Muscle of back (tissue), 11 donors: Measurements from ENCODE around the gene BRME1. TPM values are rescaled to one million over a fixed set of nuclear protein-coding genes. Genes with fewer than 3 reads are reported as not detected.

Experiments used
- DNase-seq, 3 donors: peaks; one replicate each; pipeline versions ENCODE4 v3.0.0 to v3.0.0-alpha.2; 2013
- polyA plus RNA-seq, 10 donors: library from polyadenylated mRNA; unstranded; fragments of 120-200 nt; gene quantifications; one replicate each; pipeline ENCODE4 v1.2.1, GENCODE V29; 2013; ENCODE audit not compliant: insufficient read length in 10 of 10

The BRME1 gene
- polyA plus RNA-seq, 10 donors, result 2.6 to 4.7 (median 4.1) TPM

DNA sequence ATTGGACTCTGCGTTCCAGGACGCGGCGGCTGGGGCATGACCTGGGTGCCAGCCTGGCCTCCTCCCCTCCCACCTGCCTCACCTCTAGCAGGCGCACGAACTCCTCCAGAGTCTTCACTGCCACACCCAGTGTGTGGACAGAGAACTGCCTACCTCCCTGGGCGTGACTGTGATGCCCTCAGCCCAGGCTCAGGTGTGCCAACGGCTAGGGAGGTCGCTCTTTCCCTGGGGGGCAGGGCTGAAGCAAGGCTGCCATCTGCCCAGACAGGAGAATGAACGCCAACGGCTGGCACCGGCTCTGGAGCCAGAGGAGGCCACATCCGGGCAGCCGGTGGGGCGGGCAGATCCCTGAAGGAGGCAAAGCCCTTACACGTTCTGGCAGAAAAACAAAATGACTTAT lies 17.6 kb downstream of the BRME1 start:
- no peak for DNase-seq

DNA sequence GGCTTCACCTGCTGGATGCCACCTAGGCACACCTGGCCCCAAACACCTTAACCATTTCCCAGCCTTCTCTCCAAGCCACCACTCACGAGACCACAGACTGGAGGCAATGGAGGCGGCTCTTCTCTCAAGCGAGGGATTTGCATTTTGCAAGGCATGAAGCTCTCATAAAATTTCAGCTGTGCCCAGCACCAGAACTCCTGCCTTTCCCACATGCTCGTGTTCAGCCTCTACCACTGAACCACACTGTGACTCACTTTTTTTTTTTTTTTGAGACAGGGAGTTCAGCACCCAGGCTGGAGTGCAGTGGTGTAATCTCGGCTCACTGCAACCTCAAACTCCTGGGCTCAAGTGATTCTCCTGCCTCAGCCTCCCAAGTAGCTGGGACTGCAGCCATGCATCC lies 18.4 kb downstream of the BRME1 start:
- no peak for DNase-seq

DNA sequence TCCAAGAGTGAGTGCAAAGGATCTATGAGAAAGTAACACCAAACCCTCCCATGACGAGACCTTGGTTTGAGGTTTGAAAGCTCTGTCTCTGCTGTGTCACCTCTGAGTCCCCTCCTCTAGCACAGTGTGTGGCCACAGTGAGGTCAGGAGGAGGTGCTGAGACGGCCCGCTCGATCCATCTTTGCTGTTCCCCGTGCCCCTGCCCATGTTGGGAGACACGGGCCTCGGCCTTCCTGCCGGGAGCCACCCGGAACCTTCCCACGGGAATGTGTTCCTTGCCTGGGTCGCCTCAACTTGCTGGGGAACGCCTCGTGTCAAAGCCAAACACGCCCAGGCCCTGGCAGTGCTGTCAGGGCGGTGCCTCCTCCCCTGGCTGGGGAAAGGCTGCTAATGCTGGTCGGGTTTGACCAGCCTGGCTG lies 18.9 kb downstream of the BRME1 start:
- no peak for DNase-seq

DNA sequence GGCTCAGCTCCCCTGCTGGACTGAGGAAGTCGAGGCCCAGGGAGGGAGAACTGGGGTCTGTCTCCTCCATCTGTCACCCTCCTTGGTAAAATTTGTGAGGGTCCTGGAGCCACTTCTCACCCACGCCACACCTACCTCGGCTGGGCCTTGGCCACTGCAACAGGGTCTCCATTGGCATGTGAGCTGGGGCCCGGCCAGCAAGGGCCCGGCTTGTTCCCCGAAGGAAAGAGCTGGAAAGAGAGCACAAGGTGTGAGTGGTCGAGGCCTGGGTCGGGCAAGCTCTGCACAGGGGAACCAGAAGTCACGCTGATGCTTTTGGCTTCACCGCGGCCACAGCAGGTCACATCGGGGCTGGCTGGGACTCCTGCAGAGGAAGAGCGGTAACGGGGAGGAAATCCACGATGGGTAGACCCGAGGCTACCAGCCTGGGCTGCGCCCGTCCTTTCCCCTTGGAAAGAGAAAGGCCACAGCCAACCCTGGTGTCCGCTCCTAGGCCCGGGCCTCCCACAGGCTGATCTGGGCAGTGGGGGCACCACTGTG lies 20.0 kb downstream of the BRME1 start:
- DNase-seq, result no peak

DNA sequence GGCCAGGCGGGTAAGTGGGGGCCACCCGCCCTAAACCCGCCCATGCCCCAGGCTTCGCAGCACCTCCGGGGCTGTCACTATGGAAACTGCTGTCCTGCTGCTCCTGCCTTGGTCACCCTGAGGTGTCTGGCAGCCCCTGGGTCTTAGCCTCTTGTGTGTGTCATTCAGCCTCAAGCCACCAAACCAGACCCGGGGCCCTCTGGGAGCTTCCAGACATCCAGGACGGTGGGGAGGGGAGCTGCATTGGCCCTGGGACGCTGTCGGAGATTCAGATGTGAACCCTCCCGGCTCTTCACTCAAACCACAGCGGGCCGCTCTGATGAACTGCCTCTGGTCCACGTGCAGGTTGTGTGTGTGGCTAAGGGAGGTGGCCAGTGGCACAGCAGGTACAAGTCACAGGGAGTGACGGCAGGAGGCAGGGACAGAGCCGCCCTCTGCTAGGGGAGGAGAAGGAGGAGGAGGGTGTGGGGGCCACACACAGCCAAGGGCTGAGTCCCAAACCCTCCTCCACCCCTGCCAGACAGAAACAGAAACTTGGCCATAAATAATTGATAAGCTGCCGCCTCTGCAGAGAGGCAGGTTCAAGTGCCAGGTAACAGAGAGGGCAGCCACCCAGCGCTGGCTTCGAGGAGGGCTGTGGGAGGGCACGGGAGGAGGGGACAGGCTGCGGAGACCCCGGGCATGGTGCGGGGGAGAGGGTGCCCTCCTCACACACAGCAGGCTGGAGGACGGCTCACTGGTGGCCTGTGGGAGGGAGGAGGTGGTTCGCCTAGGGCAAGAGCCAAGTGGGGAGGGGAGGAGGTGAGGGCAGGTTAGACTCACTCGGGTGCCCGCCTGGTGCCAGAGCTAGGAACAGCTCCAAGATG lies 21.0 kb downstream of the BRME1 start:
- no peak for DNase-seq

DNA sequence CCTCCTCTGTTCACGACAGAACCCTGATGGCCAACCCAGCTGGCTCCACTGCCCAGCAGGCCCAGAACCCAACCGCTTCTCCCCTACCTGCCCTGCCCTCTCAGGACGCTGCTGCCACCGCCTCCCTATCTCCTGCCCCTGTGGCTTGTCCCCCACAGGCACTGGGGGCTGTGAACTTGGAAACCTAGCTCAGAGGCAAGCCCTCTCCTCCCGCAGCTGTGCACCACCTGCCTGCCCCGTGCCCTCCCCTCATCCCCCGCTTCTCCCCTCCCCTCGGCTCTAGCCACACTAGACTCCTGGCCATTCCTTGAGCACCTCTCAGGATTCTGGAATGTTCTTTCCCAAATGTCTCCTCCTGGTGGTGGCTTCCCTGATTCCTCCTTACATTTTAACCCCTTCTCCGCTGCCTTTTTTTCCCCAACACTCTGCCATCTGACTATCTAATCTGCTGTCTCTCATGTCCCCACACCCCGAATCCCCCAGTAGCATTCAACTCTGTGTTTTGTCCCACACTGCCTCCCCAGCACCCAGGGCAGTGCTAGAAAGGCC lies 22.3 kb downstream of the BRME1 start:
- DNase-seq, result no peak

DNA sequence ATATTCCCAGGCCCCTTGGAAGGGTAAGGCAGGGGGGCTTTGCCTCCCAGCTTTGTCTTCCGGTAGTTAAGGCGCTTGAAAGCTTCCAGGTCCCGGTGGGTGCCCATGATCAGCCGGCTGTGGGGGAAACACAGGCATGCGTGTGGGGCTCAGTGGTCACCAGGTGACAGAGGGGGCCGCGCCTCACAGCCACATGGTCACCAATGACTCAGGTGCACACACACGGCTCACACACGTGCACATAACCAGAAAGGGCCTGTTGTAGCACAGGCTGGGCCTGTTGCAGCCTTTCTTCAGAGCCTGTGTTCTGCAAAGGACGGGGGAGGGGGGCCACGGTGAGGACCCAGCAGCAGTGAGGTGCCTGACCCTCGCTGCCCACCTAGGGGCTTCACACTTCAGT lies 23.1 kb downstream of the BRME1 start:
- DNase-seq, result no peak

DNA sequence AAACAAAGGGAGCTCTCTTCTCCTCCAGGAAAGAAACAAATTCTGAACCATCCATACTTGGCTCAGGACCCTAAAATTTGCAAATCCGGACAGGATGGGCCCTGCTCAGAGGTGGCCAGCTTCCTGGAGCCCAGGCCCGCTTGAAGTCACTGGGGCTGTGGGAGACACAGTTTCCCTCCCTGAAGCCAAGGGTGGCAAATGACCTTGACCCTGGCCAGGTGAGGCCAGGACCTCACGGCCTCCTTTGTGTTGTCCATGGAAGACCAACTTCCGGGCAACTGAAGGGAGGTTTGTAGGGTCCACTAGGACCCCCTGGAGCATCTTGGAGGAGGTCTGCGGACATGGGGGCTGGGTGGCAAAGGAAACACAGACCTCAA lies 23.5 kb downstream of the BRME1 start:
- no peak for DNase-seq

DNA sequence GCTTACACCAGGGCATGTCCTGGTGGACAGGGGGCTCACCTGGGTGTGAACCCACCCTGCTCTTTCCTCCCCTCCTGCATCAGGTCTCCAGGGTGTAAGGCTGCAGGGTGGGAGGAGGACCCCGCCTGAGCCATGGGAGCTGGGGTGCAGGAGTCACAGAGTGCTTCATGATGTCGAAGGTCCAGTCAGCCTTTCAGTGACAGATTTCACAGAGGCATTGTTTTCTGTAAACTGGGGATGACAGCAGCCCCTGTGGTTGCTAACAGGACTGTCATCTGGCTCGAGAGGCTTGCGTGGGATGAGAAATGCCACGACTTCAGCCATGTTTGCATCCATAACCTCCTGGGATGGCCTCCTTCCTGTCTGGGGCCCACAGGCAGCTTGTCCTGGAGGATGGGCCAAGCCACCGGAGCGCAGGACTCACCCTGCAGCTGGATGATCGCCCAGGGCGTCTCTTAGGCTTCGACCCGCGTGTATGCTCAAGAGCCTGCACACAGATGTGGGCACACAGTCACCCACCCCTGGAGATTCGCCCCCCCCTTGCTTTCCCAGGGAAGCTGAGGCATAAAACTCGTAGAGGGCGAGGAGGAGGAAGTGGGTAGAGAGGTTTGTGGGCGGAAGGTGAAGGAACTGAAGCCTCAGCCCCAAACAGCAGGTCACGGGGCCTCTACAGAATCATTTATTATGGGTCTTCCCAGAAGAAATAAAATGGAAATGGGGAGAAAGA lies 24.1 kb downstream of the BRME1 start:
- peak in 1 of 3 donors; percentile 50 for DNase-seq

DNA sequence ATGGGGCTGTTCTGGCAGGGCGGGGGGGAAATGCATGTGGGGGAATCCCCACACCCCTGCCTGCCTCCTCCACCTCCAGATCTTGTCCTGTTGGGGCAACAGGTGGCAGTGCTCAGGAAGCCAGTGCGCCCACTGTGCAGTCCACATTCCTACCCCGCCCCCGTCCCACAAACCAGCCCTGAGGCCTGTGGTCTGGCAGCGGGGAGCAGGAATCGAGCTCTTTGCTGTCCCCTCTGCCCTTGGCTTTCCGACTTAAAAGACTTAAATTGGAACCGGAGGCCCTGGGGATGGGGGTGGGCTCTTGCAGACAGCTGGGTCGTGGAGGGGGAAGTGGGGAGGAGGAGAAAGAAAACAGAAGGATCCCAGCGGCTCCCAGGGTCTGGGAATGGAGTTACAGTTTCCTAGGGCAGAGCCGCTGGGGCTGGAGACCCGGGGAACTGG lies 24.6 kb downstream of the BRME1 start:
- peak in 1 of 3 donors; percentile 55 for DNase-seq

DNA sequence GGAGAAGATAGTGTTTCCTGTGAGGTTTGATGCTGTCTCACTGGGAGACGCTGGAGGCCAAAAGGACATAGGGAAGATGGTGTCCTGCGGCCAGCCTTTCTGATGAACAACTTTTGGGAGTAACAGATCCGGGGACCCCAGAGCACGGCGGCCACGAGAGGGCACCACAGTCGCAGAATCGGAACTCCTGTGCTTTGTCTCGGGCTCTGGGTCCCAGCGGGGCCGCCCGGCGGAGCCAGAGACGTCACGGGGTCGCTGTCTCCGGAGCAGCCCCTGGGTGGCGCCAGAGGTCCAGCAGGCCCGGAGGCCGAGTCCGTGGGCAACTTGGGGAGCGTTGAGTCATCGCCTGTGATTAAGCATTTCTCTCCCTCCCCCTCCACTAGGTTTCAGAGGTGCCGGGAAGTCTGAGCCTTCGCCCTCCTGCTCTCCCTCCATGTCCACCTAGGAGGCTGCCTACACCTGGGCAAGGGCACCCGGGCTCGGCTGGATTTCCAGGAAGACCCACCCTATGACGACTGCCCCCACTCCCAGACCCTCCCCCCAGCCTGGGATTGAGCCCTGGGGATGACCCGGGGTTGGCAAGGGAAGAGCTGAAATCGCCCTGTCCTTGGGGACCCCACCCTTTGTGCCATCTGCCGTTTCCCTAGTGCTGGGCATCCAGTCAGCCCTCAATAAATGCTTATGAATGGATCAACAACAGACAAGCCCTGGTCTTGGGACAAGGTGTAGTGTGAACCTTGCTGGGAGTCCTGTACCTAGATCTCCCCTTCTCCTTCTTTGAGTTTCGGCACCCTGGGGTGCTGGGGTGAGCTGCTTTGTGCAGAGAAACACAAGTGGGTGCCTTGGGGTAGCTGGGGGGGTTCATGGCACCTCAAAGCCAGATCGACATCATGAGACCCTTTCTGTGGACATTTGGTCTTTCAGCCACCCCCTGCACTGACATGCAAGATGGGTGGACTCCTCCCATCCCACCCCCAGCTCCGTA lies 25.6 kb downstream of the BRME1 start:
- peak; percentile 92 to 97 (median 95) for DNase-seq

DNA sequence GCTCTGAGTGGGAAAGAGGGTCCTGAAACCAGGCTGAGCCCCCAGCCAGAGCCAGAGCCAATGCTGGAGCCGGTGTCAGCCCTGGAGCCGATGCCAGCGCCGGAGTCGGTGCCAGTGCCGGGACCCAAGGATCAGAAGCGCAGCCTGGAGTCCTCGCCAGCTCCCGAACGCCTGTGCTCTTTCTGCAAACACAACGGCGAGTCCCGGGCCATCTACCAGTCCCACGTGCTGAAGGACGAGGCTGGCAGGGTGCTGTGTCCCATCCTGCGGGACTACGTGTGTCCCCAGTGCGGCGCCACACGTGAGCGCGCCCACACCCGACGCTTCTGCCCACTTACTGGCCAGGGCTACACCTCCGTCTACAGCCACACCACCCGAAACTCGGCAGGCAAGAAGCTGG lies 28.6 kb downstream of the BRME1 start:
- DNase-seq, result no peak

DNA sequence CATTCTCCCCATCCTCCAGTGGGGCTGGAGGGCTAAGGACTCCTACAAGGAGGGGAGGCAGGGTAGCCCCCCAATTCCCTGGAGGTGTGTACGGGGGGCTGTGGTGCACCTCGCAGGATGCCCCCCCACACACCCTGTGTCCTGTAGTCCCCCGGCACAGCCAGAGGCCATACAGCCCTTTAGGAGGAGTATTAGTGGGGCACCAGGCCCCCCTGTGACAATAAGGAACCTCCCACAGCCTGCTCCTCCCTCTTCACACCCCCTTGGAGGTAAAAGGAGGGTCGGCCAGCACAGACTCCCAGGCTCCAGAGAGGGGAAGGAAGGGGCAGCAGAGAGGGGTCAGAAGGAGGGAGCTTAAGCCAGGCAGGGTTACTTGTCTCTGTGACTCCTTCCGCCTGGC lies 29.1 kb downstream of the BRME1 start, which contains the start of gene NANOS3:
TSS of gene NANOS3 (plus strand) at position 301 of the 400 bp plus-strand sequence. CDS start 115 bp downstream, outside the sequence.
- DNase-seq, result no peak

DNA sequence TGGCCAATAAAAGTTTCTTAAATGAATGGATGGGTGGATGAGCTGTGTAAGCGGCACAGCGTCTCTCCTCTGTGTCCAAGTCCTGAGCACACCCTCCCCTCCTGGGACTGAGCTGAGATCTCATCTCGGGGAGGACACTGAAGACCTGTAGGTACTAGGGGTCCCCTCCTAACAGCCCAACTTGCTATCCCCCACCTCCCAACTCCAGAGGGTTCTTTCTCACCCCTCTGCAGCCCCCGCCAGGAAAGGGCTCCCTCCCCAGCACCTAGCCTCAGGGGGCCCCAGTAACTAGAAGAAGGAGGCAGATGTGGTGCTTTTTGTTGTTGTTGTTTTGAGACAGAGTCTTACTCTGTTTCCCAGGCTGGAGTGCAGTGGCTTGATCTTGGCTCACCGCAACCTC lies 30.1 kb downstream of the BRME1 start:
- DNase-seq, result no peak

DNA sequence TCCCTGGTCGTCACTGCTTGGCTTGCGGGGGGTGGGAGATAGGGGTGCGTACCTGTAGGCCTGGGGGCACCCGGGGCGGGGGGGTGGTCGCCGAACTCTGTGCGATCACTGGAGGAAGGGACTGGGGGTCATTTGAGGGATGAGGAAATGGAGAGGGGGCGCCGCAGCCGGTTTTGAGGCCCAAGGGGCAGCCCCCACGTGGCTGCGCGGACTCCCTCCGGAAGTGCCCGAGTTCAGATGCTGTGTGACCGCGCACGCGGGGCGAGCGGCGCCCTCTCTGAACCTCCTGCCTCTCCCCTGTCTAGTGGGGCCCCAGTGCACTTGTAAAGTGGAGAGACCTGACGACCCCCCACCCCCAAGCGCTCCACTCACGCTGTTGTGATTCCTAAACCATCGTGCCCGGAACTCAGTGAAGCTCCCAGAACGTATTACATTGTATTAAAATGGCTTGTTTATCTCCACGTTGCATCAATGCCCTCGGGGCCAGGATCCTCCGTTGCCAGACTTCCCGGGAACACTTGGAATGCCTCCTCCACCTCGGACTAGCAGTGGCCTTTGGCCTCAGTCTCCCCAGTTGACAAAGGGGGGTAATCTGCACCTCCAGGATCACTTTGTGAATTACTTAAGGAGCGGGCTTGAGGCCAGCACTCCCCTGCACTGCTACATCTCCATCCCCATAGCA lies 31.9 kb downstream of the BRME1 start:
- DNase-seq, result peak in 1 of 3 donors; percentile 53

DNA sequence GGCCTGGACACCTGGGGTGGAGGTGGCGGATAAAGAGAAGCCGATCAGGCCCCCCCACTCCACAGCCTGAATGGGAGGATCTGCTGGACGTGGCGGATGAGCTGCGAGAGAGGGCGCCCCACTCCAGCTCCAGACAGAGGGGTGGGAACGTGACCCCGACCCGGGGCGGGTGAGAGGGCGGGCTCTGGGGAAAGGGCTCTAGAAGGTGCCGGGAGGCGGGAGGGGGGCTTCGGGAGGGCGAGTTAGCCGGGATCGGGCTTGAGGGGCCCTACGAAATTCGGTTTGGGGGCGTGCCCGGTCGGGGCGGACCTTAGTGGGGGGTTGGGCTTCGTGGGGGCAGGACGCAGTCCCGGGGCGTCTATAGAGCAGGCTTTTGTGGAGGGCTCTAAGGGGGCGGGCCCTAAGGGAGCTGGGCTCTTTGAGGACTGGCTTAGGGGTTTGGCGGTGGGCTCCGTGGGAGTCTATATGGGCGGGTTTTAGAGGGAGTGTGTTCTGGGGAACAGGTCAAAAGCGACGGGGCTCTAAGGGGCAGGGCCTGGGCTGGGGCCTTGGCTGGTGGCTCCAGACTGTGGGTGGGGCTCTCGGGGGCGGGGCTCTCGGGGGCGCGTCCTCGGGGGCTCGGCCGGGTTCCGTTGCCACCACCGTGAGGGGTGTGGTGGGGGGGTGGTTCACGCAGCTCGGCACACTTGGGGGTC lies 33.1 kb downstream of the BRME1 start:
- DNase-seq, result peak in 1 of 3 donors; percentile 76

DNA sequence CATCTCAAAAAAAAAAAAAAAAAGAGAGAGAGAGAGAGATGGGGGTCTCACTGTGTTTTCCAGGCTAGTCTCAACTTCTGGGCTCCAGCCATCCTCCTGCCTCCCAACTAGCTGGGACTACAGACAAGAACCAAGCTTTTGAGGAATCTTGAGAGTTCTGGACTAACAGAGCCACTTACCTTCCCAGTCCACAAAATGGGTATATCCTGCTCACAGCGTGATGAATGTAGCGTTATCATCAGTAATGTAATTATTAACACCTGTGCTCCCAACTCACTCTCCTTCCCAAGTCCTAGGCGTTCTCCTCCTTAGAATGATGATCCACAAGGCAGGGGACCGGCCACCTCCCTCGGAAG lies 33.6 kb downstream of the BRME1 start:
- no peak for DNase-seq

DNA sequence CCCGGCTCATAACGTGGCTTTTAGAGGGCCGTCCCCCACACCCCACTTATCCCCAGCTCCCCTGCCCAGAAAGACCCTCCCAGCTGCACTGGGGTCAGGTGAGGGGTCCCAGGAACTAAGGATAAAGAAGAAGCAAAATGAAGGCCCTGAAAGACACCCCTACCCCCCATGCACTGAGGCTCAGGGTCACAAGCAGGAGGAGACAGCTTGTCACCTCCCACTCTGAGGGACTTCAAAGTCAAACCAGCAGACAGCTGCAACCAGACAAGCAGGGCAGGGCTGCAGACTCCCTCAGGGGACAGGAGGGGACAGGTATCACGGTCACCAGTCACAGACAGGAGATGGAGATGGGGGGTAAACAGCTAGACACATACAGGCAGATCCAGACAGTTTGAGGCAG lies 35.0 kb downstream of the BRME1 start:
- no peak for DNase-seq

DNA sequence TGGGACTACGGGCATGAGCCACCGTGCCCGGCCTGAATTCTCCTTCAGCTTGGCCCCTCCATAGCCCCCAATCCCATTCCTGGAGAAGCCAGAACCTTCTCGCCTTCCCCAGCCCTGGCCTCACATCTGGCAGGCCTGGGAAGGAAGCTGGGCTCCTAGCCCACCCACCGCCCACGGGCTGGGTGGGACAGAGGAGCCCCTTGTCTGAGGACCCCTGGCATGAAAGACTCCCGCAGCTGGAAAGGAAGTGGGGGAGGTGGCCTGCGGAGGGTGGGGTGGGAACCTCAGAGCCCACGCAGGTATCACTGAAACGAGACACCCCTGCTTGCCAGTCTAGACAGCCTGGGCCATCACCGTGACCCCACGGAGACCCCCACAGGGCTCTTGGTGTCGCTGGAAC lies 36.6 kb downstream of the BRME1 start:
- DNase-seq, result peak in 1 of 3 donors; percentile 68

DNA sequence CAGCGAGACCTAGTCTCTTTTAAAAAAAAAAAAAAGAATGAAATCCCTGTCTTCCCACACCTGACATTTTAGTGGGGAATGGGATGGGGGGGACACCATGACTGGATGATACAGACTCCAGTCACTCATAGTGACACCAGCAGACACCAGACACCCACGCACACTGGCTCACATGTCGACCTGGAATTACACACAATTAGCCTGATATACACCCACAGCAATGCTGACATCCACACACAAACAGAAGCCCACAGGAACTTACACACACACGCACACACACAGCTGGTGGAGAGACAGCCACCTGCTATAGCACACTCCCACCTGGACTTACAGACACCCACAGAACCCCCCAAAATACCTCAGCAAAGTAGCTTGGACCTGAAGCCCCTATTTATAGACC lies 37.3 kb downstream of the BRME1 start:
- DNase-seq, result no peak
